Adrenal gland (tissue), 12 donors: ENCODE results near the gene IL1R2. TPM values are rescaled to one million over a fixed set of nuclear protein-coding genes. Genes with fewer than 3 reads are reported as not detected.

ENCODE experiments used
- DNase-seq, 7 donors: peaks; one replicate each; pipeline ENCODE4 v3.0.0-alpha.2; 2019 to 2020
- H3K27ac ChIP-seq, 5 donors: fragments of 200-600 bp; sonication (generic) in 4 of 5; 1 replicate in 3 of 5; 2 replicates in 2 of 5; pipeline versions ENCODE4 v1.5.1 to v1.8.0; 2016 to 2020; ENCODE audit warnings: mild to moderate bottlenecking in 1 of 5
- H3K27me3 ChIP-seq: fragments of 200-600 bp; 2 replicates; pipeline ENCODE4 v1.8.0; 2021
- H3K36me3 ChIP-seq, 2 donors: fragments of 200-600 bp; replicated peaks in 1 of 2; 1 replicate in 1 of 2; 2 replicates in 1 of 2; pipeline versions ENCODE4 v1.5.1 to v1.8.0; 2018 to 2022
- H3K4me1 ChIP-seq, 2 donors: fragments of 200-600 bp; replicated peaks in 1 of 2; 1 replicate in 1 of 2; 2 replicates in 1 of 2; pipeline versions ENCODE4 v1.5.1 to v1.8.0; 2018 to 2021
- H3K4me3 ChIP-seq, 4 donors: fragments of 200-600 bp; sonication (generic) in 3 of 4; one replicate each; pipeline ENCODE4 v1.5.1; 2016 to 2018
- H3K9me3 ChIP-seq, 3 donors: fragments of 200-600 bp; sonication (generic) in 1 of 3; replicated peaks in 1 of 3; 1 replicate in 2 of 3; 2 replicates in 1 of 3; pipeline versions ENCODE4 v1.5.1 to v1.8.0; 2016 to 2021
- CTCF ChIP-seq, 6 experiments: fragments of 450-650 bp in 4 of 6; fragments of 200-600 bp in 2 of 6; sonication (generic) in 1 of 6; IDR thresholded peaks; 1 replicate in 5 of 6; 2 replicates in 1 of 6; pipeline versions ENCODE4 v1.5.1 to v1.8.0; 2016 to 2021; ENCODE audit warnings: antibody characterized with exemption in 6 of 6, mild to moderate bottlenecking in 2 of 6, moderate library complexity in 1 of 6
- POLR2A ChIP-seq, 2 donors: fragments of 450-650 bp; IDR thresholded peaks; one replicate each; pipeline ENCODE4 v1.6.1; 2017; ENCODE audit warnings: antibody characterized with exemption in 2 of 2, mild to moderate bottlenecking in 2 of 2, moderate library complexity in 1 of 2
- WGBS, 4 donors: extraction: QIAGEN DNeasy Blood & Tissue Kit in 2 of 4; methylation state at CpG; one replicate each; pipeline versions ENCODE4 v1.1.5 to v1.1.7; 2013 to 2017; 5-methylcytosine and 5-hydroxymethylcytosine counted together
- intact Hi-C, 2 donors: fragments of 100-400 bp; cut with DNase I; formaldehyde crosslinking; loops; one replicate each; pipeline versions ENCODE4 v1.14.1 to v1.15.0; 2022 to 2023
- polyA plus RNA-seq, 3 donors: library from polyadenylated mRNA; stranded (reverse); fragments of 200-250 nt in 2 of 3; fragments of 350-450 nt in 1 of 3; fragmentation: Illumina TruSeq in 1 of 3; extraction: RNeasy Lipid Tissue Mini Kit (QIAGEN cat#74804) in 1 of 3; gene quantifications; one replicate each; pipeline ENCODE4 v1.2.3, GENCODE V29; 2013 to 2014
- total RNA-seq, 9 donors: library from RNA; depleted of rRNA in 4 of 9; stranded (reverse); fragments of >200 nt in 4 of 9; fragments of 120-200 nt in 1 of 9; fragmentation: NEBNext Ultra II Directional in 1 of 9; extraction: Animal tissue kit (Norgen Biotek cat#: 25700) in 1 of 9; gene quantifications; one replicate each; pipeline versions ENCODE4 v1.1.0 to v1.2.4, GENCODE V29; 2013 to 2023
- donor health status: healthy with polysubstance abuse.
- donor health status: Bipolar disorder and iron deficiency.
- donor health status: DM: yes; HTN: yes; CAD: no.
- donor health status: DM: no; HTN: no; CAD: no.
- donor health status: DM: no; HTN: no; CAD: no.
- donor health status: DM: yes; HTN: yes; CAD: no.

IL1R2 gene
- total and polyA plus RNA-seq, 12 donors: 4.5 to 26.0 (median 12.2) TPM

GRCh38 chr2:101952551-101952950, 39.2 kb upstream of the IL1R2 start:
- Histone ChIP-seq H3K4me3 (no peak overlapping the region), H3K9me3 (no peaks in the 10 kb centered on the region), H3K27ac (no peak overlapping the region), H3K36me3 (no peaks in the 10 kb centered on the region), H3K27me3 (no peaks in the 10 kb centered on the region), H3K4me1 (no peaks in the 10 kb centered on the region)
- WGBS, 4 donors: 91 to 95% (median 94%) methylated on average over 1 of the region's 1 CpG
- no peak for DNase-seq
- TF ChIP-seq CTCF (IDR thresholded peaks at IDR 0.05) (no peak), POLR2A (IDR thresholded peaks at IDR 0.05) (no peak)
- intact Hi-C loops: no loop called here

- Histone ChIP-seq H3K27ac (no peak overlapping the region), H3K27me3 (no peaks in the 10 kb centered on the region), H3K9me3 (no peaks in the 10 kb centered on the region), H3K4me1 (peaks cover under 1 to 9% of the 10 kb centered on the region in 2 donors), H3K4me3 (no peak overlapping the region), H3K36me3 (no peaks in the 10 kb centered on the region)
- no peak for TF ChIP-seq POLR2A (IDR thresholded peaks at IDR 0.05)
- intact Hi-C loops: no loop called here
- no peak for DNase-seq
- WGBS, 4 donors: 46 to 70% (median 54%) methylated on average over 4 of the region's 4 CpGs
Observed at GRCh38 chr2:101956465-101957438, 35.0 kb upstream of the IL1R2 start.

GRCh38 chr2:101958061-101958460, 33.7 kb upstream of the IL1R2 start:
- intact Hi-C loops: no loop called here
- Histone ChIP-seq H3K9me3 (no peaks in the 10 kb centered on the region), H3K36me3 (no peaks in the 10 kb centered on the region), H3K27me3 (no peaks in the 10 kb centered on the region), H3K27ac (peak overlapping the region in 1 of 5 donors; percentile 45), H3K4me1 (peaks cover 8 to 14% of the 10 kb centered on the region in 2 donors), H3K4me3 (no peak overlapping the region)
- DNase-seq: no peak
- WGBS, 4 donors: 0 to 46% (median 0%) methylated on average over 2 of the region's 2 CpGs
- TF ChIP-seq CTCF (IDR thresholded peaks at IDR 0.05) (no peak), POLR2A (IDR thresholded peaks at IDR 0.05) (no peak)

GRCh38 chr2:101960819-101961337, 30.9 kb upstream of the IL1R2 start:
- Histone ChIP-seq H3K4me3 (no peak overlapping the region), H3K9me3 (no peaks in the 10 kb centered on the region), H3K27me3 (no peaks in the 10 kb centered on the region), H3K36me3 (no peaks in the 10 kb centered on the region), H3K4me1 (peaks cover 8 to 14% of the 10 kb centered on the region in 2 donors), H3K27ac (peak overlapping the region; percentile 3 to 93 (median 34))
- 66 to 70% (median 69%) methylated on average over 6 to 7 of the region's 7 CpGs for WGBS, 4 donors
- no peak for DNase-seq
- TF ChIP-seq CTCF (IDR thresholded peaks at IDR 0.05): no peak
- no peak for TF ChIP-seq POLR2A (IDR thresholded peaks at IDR 0.05)
- intact Hi-C loops: no loop called here
